ENCODE data around the gene KANK3. TPM values are rescaled to one million over a fixed set of nuclear protein-coding genes. Genes with fewer than 3 reads are reported as not detected.
"Not testable (repeated sequence)": the region's sequence is repeated elsewhere in the genome, so short reads cannot be mapped to it uniquely, and the experiment has no call there.

Gene KANK3
- total RNA-seq, 1 donor from 2014 or later = 10.4 TPM

DNA sequence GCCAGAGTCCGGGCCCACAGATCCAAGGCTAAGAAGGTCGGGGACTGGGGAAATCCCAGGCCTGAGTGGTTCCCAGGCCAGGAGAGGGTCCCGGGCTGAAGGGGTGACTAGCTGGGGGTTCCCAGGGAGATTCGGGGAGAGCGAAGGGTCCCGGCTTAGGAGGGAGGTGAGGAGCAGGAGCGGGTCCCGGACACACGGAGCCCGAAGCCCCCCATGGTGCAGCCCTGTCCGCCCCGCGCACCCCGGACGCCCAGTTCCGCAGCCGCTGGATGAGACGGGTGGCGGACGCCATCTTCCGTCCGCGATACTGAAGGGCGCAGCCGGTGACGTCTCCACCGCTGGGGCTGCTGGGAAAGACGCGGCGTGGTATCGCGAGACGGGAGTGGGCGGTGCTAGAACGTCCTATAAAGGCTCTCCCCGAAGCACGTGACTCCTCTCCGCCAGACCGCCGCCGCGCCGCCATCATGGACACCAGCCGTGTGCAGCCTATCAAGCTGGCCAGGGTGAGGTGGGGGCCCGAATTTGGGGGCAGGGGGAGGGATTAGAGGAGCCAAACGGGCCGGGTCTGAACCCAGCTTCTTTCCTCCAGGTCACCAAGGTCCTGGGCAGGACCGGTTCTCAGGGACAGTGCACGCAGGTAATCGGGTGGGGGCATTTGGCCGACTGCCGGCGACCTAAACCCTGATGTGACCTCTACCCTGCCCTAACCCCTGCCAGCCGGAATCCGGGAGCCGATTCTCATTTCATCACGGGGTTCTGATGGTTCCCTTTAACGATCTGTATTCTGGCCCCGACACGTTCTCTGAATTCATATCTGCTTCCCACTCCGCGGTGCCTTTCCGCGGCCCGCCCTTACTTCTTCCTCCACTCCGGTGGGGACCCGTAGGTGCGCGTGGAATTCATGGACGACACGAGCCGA is 21.7 kb downstream of the KANK3 start, which contains the start of the genes NDUFA7 and RPS28:
Gene NDUFA7 (minus strand): TSS at position 309 of the 919 bp plus-strand sequence. CDS start 17 bp downstream, at position 292.
Gene RPS28 (plus strand): TSS at position 430 of the 919 bp plus-strand sequence. CDS start 35 bp downstream, at position 465.
- peaks cover 35 to 48% (median 39%) of the 10 kb centered on the region in 3 donors for H3K4me1 ChIP-seq (ENCODE audit: control insufficient read depth in 3 of 3, insufficient read depth in 3 of 3, low read length in 3 of 3)
- H3K36me3 ChIP-seq (ENCODE audit: control insufficient read depth in 3 of 3, insufficient read depth in 3 of 3, low read length in 3 of 3) = peaks cover 18 to 26% (median 19%) of the 10 kb centered on the region in 3 donors
- no peaks in the 10 kb centered on the region for H3K9me3 ChIP-seq (ENCODE audit: control insufficient read depth in 3 of 3, low read length in 3 of 3)
- H3K9ac ChIP-seq (ENCODE audit: low read depth in 1 of 3, low read length in 3 of 3) = peak within 1 kb of the TSS; percentile 100
- peak within 1 kb of the TSS; percentile 94 for H3K27ac ChIP-seq (ENCODE audit: low read depth, low read length)
- peak within 1 kb of the TSS; percentile 99 to 100 (median 99) for H3K4me3 ChIP-seq (ENCODE audit: low read length in 3 of 3)
- no peaks in the 10 kb centered on the region for H3K27me3 ChIP-seq (ENCODE audit: control insufficient read depth in 3 of 3, insufficient read depth in 3 of 3, low read length in 3 of 3)

GRCh38 chr19:8320564-8321066 is 22.4 kb downstream of the KANK3 start:
- Histone ChIP-seq H3K27me3 (ENCODE audit: control insufficient read depth in 3 of 3, insufficient read depth in 3 of 3, low read length in 3 of 3) (no peaks in the 10 kb centered on the region), H3K4me1 (ENCODE audit: control insufficient read depth in 3 of 3, insufficient read depth in 3 of 3, low read length in 3 of 3) (peaks cover 35 to 48% (median 39%) of the 10 kb centered on the region in 3 donors), H3K9ac (ENCODE audit: low read depth in 1 of 3, low read length in 3 of 3) (peak overlapping the region; percentile 100), H3K9me3 (ENCODE audit: control insufficient read depth in 3 of 3, low read length in 3 of 3) (no peaks in the 10 kb centered on the region), H3K4me3 (ENCODE audit: low read length in 3 of 3) (peak overlapping the region; percentile 99 to 100 (median 99)), H3K27ac (ENCODE audit: low read depth, low read length) (peak overlapping the region; percentile 94), H3K36me3 (ENCODE audit: control insufficient read depth in 3 of 3, insufficient read depth in 3 of 3, low read length in 3 of 3) (peaks cover 22 to 30% (median 23%) of the 10 kb centered on the region in 3 donors)

GRCh38 chr19:8319807-8320520 is 23.1 kb downstream of the KANK3 start:
- no peaks in the 10 kb centered on the region for H3K27me3 ChIP-seq (ENCODE audit: control insufficient read depth in 3 of 3, insufficient read depth in 3 of 3, low read length in 3 of 3)
- peak overlapping the region; percentile 100 for H3K9ac ChIP-seq (ENCODE audit: low read depth in 1 of 3, low read length in 3 of 3)
- H3K27ac ChIP-seq (ENCODE audit: low read depth, low read length) = peak overlapping the region; percentile 94
- H3K4me1 ChIP-seq (ENCODE audit: control insufficient read depth in 3 of 3, insufficient read depth in 3 of 3, low read length in 3 of 3) = peaks cover 35 to 48% (median 37%) of the 10 kb centered on the region in 3 donors
- peak overlapping the region; percentile 99 to 100 (median 99) for H3K4me3 ChIP-seq (ENCODE audit: low read length in 3 of 3)
- no peaks in the 10 kb centered on the region for H3K9me3 ChIP-seq (ENCODE audit: control insufficient read depth in 3 of 3, low read length in 3 of 3)
- H3K36me3 ChIP-seq (ENCODE audit: control insufficient read depth in 3 of 3, insufficient read depth in 3 of 3, low read length in 3 of 3) = peaks cover 26 to 35% (median 29%) of the 10 kb centered on the region in 3 donors

- not testable (repeated sequence) for H3K9me3 ChIP-seq (ENCODE audit: control insufficient read depth in 3 of 3, low read length in 3 of 3); H3K27me3 ChIP-seq (ENCODE audit: control insufficient read depth in 3 of 3, insufficient read depth in 3 of 3, low read length in 3 of 3); H3K27ac ChIP-seq (ENCODE audit: low read depth, low read length); H3K9ac ChIP-seq (ENCODE audit: low read depth in 1 of 3, low read length in 3 of 3); H3K4me3 ChIP-seq (ENCODE audit: low read length in 3 of 3)
- Histone ChIP-seq H3K36me3 (ENCODE audit: control insufficient read depth in 3 of 3, insufficient read depth in 3 of 3, low read length in 3 of 3) (peaks cover 29 to 34% (median 31%) of the 10 kb centered on the region in 3 donors), H3K4me1 (ENCODE audit: control insufficient read depth in 3 of 3, insufficient read depth in 3 of 3, low read length in 3 of 3) (peaks cover 27 to 36% (median 30%) of the 10 kb centered on the region in 3 donors)
Measured at GRCh38 chr19:8318835-8319234, 24.2 kb downstream of the KANK3 start.

DNA sequence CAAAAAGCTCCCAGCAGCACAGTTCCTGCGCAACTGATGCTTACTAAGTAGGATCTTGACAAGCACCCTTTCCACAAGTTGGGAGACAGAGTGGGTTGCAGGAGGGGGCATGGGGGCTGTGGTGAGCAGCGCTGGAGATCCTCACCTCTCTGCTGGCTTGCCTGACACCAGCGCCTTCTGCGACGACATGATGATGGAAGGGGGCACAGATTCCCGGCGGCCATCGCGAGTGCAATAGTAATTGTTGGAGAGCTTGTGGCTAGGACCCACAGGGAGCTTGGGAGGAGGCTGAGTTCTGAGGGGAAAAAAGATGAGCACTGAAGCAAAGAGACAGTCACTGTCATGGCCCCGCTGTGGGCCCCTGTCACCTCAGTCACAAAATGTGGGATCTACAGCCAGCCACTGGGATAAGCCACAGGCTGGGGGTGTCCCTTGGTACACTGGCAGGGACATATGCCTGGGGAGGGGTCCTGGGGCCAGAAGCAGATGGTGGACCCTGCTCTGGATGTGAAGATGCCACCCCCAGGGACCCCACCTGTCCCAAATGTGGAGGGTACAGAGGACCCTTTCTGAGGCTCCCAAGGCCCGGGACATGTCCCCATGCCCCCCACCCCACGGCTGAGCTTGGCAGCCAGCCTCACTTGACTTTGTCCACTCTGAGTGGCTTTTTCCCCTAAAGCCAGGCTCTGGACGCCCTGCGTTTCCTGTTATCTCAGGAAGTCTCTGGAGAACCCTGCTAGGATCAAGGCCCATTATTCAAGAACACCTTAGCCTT is 26.5 kb downstream of the KANK3 start:
- H3K27ac ChIP-seq (ENCODE audit: low read depth, low read length) = no peak overlapping the region
- peaks cover 14 to 24% (median 19%) of the 10 kb centered on the region in 3 donors for H3K4me1 ChIP-seq (ENCODE audit: control insufficient read depth in 3 of 3, insufficient read depth in 3 of 3, low read length in 3 of 3)
- H3K27me3 ChIP-seq (ENCODE audit: control insufficient read depth in 3 of 3, insufficient read depth in 3 of 3, low read length in 3 of 3) = no peaks in the 10 kb centered on the region
- H3K36me3 ChIP-seq (ENCODE audit: control insufficient read depth in 3 of 3, insufficient read depth in 3 of 3, low read length in 3 of 3) = peaks cover 25 to 35% (median 28%) of the 10 kb centered on the region in 3 donors
- H3K9me3 ChIP-seq (ENCODE audit: control insufficient read depth in 3 of 3, low read length in 3 of 3) = no peaks in the 10 kb centered on the region
- H3K4me3 ChIP-seq (ENCODE audit: low read length in 3 of 3) = no peak overlapping the region
- no peak overlapping the region for H3K9ac ChIP-seq (ENCODE audit: low read depth in 1 of 3, low read length in 3 of 3)

DNA sequence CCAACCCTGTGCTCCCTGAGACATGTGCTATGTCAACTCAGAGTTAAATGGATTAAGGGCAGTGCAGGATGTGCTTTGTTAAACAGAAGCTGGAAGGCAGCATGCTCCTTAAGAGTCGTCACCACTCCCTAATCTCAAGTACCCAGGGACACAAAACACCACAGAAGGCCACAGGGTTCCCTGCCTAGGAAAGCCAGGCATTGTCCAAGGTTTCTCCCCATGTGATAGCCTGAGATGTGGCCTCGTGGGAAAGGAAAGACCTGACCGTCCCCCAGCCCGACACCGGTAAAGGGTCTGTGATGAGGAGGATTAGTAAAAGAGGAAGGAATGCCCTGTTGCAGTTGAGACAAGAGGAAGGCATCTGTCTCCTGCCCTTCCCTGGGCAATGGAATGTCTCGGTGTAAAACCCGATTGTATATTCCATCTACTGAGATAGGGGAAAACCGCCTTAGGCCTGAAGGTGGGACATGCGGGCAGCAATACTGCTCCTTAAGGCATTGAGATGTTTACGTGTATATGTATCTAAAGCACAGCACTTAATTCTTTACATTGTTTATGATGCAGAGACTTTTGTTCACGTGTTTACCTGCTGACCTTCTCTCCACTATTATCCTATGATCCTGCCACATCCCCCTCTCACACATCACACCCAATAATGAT is 28.0 kb downstream of the KANK3 start:
- not testable (repeated sequence) for H3K27me3 ChIP-seq (ENCODE audit: control insufficient read depth in 3 of 3, insufficient read depth in 3 of 3, low read length in 3 of 3); H3K27ac ChIP-seq (ENCODE audit: low read depth, low read length); H3K9me3 ChIP-seq (ENCODE audit: control insufficient read depth in 3 of 3, low read length in 3 of 3); H3K9ac ChIP-seq (ENCODE audit: low read depth in 1 of 3, low read length in 3 of 3); H3K4me3 ChIP-seq (ENCODE audit: low read length in 3 of 3)
- Histone ChIP-seq H3K36me3 (ENCODE audit: control insufficient read depth in 3 of 3, insufficient read depth in 3 of 3, low read length in 3 of 3) (peaks cover 33 to 42% (median 33%) of the 10 kb centered on the region in 3 donors), H3K4me1 (ENCODE audit: control insufficient read depth in 3 of 3, insufficient read depth in 3 of 3, low read length in 3 of 3) (peaks cover 7 to 15% (median 15%) of the 10 kb centered on the region in 3 donors)

DNA sequence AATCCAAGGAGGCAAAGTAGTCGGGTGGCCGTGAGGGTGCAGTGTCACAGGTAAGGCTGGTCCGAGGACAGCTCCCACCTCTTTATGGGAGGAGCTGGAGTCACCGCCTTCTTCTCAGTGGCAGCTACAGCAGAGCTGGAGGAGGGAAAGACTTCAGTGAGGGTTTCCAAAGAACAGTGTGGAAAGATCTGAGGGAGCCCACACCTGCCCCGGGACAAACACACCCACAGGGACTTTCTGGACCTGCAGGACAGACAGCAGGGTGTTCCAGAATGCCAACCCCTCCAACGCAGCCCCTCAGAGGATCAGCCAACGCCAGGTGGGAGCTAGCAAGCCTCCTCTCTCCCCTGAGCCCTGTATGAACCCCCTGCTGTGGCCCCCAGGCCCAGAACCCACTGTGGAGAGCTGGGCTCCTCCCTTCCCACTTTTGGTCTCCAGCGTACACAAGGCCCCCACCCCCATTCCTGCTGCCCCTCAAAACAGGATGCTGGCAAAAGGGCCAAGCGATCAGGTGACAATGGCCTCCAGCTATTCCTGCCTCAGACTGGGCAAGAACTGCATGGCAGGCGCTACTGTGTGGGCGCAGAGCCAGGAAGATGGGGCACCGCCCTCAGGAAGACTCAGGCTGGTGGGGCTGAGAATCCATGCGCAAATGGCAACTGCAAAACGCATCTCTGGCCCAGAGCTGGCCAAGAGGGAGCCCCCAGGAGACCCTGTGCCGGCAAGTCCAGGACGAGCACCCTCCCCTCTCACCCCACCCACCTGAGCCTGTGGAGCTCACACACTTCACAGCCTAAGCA is 31.4 kb downstream of the KANK3 start:
- Histone ChIP-seq H3K4me1 (ENCODE audit: control insufficient read depth in 3 of 3, insufficient read depth in 3 of 3, low read length in 3 of 3) (peaks cover 20 to 35% (median 28%) of the 10 kb centered on the region in 3 donors), H3K27ac (ENCODE audit: low read depth, low read length) (no peak overlapping the region), H3K9ac (ENCODE audit: low read depth in 1 of 3, low read length in 3 of 3) (peak overlapping the region in 1 of 3 donors; percentile 60), H3K9me3 (ENCODE audit: control insufficient read depth in 3 of 3, low read length in 3 of 3) (no peaks in the 10 kb centered on the region), H3K36me3 (ENCODE audit: control insufficient read depth in 3 of 3, insufficient read depth in 3 of 3, low read length in 3 of 3) (peaks cover 39 to 50% (median 40%) of the 10 kb centered on the region in 3 donors), H3K4me3 (ENCODE audit: low read length in 3 of 3) (no peak overlapping the region), H3K27me3 (ENCODE audit: control insufficient read depth in 3 of 3, insufficient read depth in 3 of 3, low read length in 3 of 3) (no peaks in the 10 kb centered on the region)

DNA sequence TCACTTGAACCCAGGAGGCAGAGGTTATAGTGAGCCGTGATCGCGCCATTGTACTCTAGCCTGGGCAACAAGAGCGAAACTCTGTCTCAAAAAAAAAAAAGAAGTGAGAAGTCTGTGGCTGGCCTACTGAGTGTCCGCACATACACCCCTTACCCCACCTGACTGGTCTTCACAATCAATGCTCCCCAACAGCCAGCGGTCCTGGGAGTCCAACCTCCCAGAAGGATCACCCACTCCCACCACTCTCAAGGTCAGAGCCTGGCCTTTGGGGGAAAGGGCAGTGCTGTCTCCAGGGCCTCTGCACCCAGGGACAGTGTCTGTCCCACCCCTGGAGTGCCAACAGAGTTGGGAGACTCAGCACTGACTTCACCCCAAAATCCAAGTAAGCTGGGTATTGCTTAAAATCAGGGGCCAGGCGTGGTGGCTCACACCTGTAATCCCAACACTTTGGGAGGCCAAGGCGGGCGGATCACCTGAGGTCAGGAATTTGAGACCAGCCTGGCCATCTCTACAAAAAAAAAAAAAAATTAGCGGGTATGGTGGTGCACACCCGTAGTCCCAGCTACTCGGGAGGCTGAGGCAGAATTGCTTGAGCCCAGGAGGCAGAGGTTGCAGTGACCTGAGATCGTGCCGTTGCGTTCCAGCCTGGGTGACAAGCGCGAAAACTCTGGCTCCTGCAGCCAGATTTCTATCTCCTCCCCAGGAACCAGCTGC is 32.6 kb downstream of the KANK3 start:
- Histone ChIP-seq H3K9me3 (ENCODE audit: control insufficient read depth in 3 of 3, low read length in 3 of 3) (no peaks in the 10 kb centered on the region), H3K27me3 (ENCODE audit: control insufficient read depth in 3 of 3, insufficient read depth in 3 of 3, low read length in 3 of 3) (no peaks in the 10 kb centered on the region), H3K36me3 (ENCODE audit: control insufficient read depth in 3 of 3, insufficient read depth in 3 of 3, low read length in 3 of 3) (peaks cover 31 to 44% (median 33%) of the 10 kb centered on the region in 3 donors), H3K4me3 (ENCODE audit: low read length in 3 of 3) (no peak overlapping the region), H3K9ac (ENCODE audit: low read depth in 1 of 3, low read length in 3 of 3) (no peak overlapping the region), H3K27ac (ENCODE audit: low read depth, low read length) (no peak overlapping the region), H3K4me1 (ENCODE audit: control insufficient read depth in 3 of 3, insufficient read depth in 3 of 3, low read length in 3 of 3) (peaks cover 20 to 39% (median 29%) of the 10 kb centered on the region in 3 donors)
